GM12878 (cell line): ENCODE results near the gene FBF1.

Experiments used
- ATF3 ChIP-seq: IDR thresholded peaks from 2 replicates; pipeline ENCODE4 v1.6.1; 2011; ENCODE audit warnings: low read depth, mild to moderate bottlenecking, low read length, moderate library complexity, borderline replicate concordance; ENCODE audit errors: extremely low read depth
- EZH2 ChIP-seq: IDR thresholded peaks from 2 replicates; pipeline ENCODE4 v1.6.1; 2012; ENCODE audit warnings: low read depth, mild to moderate bottlenecking, control low read depth, inconsistent platforms, low read length, borderline replicate concordance; ENCODE audit not compliant: control insufficient read depth
- NFYB ChIP-seq: IDR thresholded peaks from 2 replicates; pipeline ENCODE4 v1.6.1; 2011; ENCODE audit warnings: low read depth, mild to moderate bottlenecking, low read length, improper control_type of control experiment, moderate library complexity; ENCODE audit not compliant: insufficient read depth
- NR2F1 ChIP-seq: fragments of 450-650 bp; conservative IDR thresholded peaks from 2 replicates; pipeline ENCODE4 v1.6.1; 2017; ENCODE audit warnings: mild to moderate bottlenecking
- SIX5 ChIP-seq: IDR thresholded peaks from 2 replicates; pipeline ENCODE4 v1.6.1; 2011; ENCODE audit warnings: mild to moderate bottlenecking, low read depth, low read length, moderate library complexity; ENCODE audit not compliant: severe bottlenecking
- ZNF207 ChIP-seq: fragments of 450-650 bp; IDR thresholded peaks from 2 replicates; pipeline ENCODE4 v1.6.1; 2014; ENCODE audit warnings: antibody characterized with exemption, mild to moderate bottlenecking, borderline replicate concordance
- TF ChIP-seq, protein P1 (sequence below): fragments of 450-650 bp; IDR thresholded peaks from 2 replicates; pipeline ENCODE4 v1.6.1; 2017; ENCODE audit warnings: antibody characterized with exemption, mild to moderate bottlenecking, moderate library complexity

GRCh38 chr17:75864448-75864871 lies 76.4 kb downstream of the FBF1 start:
- TF ChIP-seq SIX5 = no peak
- TF ChIP-seq, protein P1, sequence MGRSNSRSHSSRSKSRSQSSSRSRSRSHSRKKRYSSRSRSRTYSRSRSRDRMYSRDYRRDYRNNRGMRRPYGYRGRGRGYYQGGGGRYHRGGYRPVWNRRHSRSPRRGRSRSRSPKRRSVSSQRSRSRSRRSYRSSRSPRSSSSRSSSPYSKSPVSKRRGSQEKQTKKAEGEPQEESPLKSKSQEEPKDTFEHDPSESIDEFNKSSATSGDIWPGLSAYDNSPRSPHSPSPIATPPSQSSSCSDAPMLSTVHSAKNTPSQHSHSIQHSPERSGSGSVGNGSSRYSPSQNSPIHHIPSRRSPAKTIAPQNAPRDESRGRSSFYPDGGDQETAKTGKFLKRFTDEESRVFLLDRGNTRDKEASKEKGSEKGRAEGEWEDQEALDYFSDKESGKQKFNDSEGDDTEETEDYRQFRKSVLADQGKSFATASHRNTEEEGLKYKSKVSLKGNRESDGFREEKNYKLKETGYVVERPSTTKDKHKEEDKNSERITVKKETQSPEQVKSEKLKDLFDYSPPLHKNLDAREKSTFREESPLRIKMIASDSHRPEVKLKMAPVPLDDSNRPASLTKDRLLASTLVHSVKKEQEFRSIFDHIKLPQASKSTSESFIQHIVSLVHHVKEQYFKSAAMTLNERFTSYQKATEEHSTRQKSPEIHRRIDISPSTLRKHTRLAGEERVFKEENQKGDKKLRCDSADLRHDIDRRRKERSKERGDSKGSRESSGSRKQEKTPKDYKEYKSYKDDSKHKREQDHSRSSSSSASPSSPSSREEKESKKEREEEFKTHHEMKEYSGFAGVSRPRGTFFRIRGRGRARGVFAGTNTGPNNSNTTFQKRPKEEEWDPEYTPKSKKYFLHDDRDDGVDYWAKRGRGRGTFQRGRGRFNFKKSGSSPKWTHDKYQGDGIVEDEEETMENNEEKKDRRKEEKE = no peak
- no peak for TF ChIP-seq ATF3
- no peak for TF ChIP-seq ZNF207
- TF ChIP-seq NR2F1 = no peak
- no peak for TF ChIP-seq NFYB
- no peak for TF ChIP-seq EZH2
